GM18951 (cell line): ENCODE results near the gene CLIC5.

Experiments used
- POLR2A ChIP-seq: IDR thresholded peaks from 4 replicates; pipeline ENCODE4 v1.6.1; 2011; ENCODE audit warnings: mild to moderate bottlenecking; ENCODE audit not compliant: insufficient read length, insufficient read depth; ENCODE audit errors: extremely low read depth
- in situ Hi-C: fragments of 300-500 bp; cut with MboI; formaldehyde crosslinking; loops from one replicate; pipeline ENCODE4 v1.12.0; 2022; ENCODE audit warnings: low sequenced_read_pairs, mixed read lengths, inconsistent platforms; ENCODE audit not compliant: unreplicated experiment

CLIC5 gene

GRCh38 chr6:45915780-45916468 is 99.7 kb downstream of the CLIC5 start:
- in situ Hi-C loops, result loop anchor here (25.0 kb wide), 2 partner anchors 1279 to 1429 kb away; no protein-coding TSS in a partner anchor
- TF ChIP-seq POLR2A, result no peak

GRCh38 chr6:45911691-45912090 is 104.0 kb downstream of the CLIC5 start:
- TF ChIP-seq POLR2A, result no peak
- in situ Hi-C loops, result loop anchor here (25.0 kb wide), 2 partner anchors 1274 to 1424 kb away; no protein-coding TSS in a partner anchor

GRCh38 chr6:45903959-45904358 is 111.7 kb downstream of the CLIC5 start:
- TF ChIP-seq POLR2A, result no peak
- in situ Hi-C loops, result loop anchor here (25.0 kb wide), 2 partner anchors 1267 to 1417 kb away; no protein-coding TSS in a partner anchor

DNA sequence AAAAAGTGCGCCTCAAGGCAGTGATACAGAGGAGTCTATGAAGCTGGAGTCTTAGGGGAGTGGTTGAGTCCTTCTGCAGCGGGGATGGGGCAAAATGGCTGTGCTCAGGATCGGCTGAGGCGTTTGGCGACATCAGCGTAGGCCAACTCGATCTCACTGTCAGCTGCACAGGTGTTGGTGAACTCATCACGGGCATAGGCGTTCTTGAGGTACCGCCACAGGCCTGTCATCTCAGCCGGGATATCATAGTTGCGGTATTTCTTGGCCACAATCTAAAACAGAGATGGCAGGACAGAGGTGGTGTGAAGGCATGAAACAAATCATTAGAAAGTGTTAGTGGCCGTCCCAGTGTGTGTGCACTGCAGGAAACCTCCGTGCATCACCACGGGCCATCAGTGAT is 112.7 kb downstream of the CLIC5 start:
- no peak for TF ChIP-seq POLR2A
- in situ Hi-C loops, result loop anchor here (25.0 kb wide), 2 partner anchors 1266 to 1416 kb away; no protein-coding TSS in a partner anchor

DNA sequence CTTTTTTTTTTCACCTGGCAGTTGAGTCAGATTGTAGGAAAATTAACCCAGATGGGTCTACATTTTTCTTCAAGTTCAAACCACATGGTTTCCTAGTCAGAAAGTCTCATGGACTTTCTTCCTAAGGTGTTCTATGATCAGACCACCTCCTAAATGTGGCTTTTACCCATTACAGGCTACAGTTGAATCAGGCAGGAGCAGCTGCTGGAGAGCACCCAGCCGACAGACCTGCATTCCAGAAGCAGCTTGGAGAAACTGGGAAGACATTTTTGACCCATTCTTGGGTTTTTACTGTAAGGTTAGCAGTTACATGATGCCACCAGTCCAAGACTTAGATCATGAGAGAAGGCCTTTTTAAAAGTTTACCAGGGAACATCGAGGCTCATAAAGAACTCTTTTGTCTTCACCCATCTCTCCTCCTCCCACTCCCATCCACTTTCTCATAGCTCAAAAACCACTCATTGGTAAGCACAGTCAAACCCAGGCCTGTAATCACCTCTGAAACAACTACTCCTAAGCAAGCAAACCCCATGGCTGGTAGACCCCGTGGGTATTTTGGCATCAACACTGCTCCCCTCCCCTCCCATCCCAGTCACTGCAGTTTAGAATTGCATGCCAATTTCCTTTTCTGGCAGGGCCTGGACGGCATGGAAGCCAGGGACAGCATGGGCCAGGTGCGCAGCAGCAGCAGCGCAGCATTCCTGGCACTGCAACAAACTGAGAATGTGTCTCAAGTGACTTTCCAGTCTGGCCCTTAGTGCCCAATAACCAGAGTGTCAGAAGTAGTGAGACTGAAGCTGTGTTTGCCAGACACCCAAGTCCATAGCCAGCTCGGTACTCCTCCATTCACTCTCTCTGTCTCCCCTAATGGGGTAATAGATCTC is 113.7 kb downstream of the CLIC5 start:
- TF ChIP-seq POLR2A, result no peak
- in situ Hi-C loops, result loop anchor here (25.0 kb wide), 2 partner anchors 1265 to 1415 kb away; no protein-coding TSS in a partner anchor

DNA sequence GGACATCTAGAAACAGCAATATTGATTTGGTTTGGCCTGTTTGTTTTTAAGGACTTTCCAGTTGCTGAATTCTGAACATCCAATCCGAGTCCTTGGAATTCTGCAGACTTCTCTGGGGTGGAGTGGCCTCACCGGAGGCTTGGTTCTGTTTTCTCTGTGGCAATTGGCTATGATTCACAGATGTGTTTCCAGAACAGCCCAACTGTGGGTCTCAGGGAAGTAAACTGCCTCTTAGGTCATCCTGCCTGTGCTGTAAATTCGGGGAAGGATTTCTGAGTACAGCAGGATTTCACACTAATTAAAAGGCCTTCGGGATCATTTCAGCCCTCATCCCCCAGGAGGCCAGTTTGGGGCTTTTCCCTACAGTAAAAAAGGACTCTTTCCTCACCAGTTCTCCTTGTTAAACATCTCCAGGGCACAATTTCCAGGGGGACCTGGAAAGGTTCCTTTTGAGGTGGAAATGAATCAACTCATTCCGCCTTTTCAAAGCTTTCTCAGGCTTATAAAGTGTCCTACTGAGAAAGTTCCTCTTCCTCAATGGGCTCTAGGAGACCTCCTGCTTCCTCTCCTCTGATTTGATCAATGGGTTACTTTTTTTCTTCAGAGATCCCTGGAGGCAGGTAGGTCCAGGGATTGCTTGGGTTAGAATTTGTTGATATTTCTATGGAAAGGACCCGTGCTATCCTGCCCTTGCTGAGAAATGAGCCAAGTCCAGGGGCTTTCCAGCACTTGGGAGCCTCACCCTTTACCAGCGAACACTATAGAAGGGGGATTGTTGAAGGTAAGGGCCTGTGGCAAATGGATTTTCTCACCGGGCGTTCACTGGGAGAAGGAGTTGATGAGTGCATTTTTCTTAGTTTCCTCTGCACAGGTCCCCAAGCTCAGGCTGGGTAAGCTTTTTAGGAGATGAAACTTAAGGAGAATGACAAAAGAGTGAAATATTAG is 114.6 kb downstream of the CLIC5 start:
- TF ChIP-seq POLR2A, result no peak
- in situ Hi-C loops, result loop anchor here (25.0 kb wide), 2 partner anchors 1264 to 1414 kb away; no protein-coding TSS in a partner anchor

DNA sequence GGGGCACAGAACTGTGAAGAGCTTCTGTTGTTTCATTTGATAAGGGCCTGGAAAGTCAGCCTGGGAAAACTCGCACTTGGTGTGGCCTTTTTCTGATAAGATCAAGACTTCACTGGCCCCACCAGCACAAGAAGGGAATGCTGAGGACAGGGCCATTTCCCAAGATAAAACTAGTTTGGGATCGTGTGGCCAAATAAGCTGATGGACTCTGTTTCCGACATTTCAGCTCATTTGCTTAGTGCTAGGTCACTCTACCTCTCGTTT is 116.0 kb downstream of the CLIC5 start:
- TF ChIP-seq POLR2A, result no peak
- in situ Hi-C loops, result no loop called here

DNA sequence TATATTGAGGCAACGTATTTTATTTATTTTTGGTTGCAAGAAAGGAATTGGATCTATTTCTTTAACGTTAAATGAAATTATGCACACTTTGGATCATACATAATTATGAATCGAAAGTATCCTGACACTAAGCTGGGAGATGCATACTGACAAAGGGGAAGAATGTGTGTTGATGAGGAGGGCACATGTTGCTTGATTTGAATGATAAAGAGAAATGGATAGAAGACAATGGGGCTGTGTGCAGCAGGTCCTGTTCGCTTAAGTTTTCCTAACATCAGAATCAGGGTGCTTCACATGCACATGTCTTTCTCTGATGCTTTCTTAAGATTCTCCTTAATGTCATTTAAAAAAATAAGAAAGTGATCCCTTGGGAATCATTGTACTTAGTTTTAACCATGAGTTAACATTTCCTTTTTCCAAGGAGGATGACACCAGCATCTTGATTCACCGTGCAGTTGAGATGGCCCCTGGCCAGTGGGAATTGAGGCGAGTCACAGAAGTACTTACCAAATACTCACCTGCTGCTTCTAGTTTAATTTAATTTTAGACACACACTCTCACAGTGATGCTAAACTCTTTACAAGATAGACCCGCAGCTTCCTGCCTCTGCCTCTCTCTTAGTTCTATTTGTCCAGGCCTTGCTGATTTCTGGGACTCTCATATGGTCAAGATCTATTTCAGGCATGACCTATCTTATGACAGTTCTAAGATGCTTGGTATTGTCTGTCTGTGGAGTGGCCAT is 116.5 kb downstream of the CLIC5 start:
- no peak for TF ChIP-seq POLR2A
- in situ Hi-C loops, result no loop called here

- in situ Hi-C loops, result no loop called here
- no peak for TF ChIP-seq POLR2A
Measured at GRCh38 chr6:45896783-45897441, 118.7 kb downstream of the CLIC5 start.

- no peak for TF ChIP-seq POLR2A
- in situ Hi-C loops, result no loop called here
Measured at GRCh38 chr6:45895569-45895968, 120.1 kb downstream of the CLIC5 start.

- TF ChIP-seq POLR2A, result no peak
- in situ Hi-C loops, result no loop called here
Measured at GRCh38 chr6:45892696-45893245, 122.9 kb downstream of the CLIC5 start.
